Astrocyte of the spinal cord (primary cell): ENCODE measurements around the gene MMP26.

ENCODE experiments used
- DNase-seq: peaks from one replicate; pipeline ENCODE4 v3.0.0; 2011; ENCODE audit warnings: low read depth, low spot score
- H3K4me3 ChIP-seq: 2 replicates; pipeline ENCODE4 v1.5.1; 2011; ENCODE audit warnings: low read depth, mild to moderate bottlenecking, low read length, moderate library complexity
- CTCF ChIP-seq: IDR thresholded peaks from 2 replicates; pipeline ENCODE4 v1.5.1; 2012; ENCODE audit warnings: low read depth, mild to moderate bottlenecking, low read length, inconsistent platforms
- in situ Hi-C: cut with HindIII; loops from 2 replicates; pipeline ENCODE4 v1.10.0; 2017; ENCODE audit warnings: low sequenced_read_pairs

The MMP26 gene

GRCh38 chr11:4671741-4672140 is 32.8 kb upstream of the MMP26 start:
- H3K4me3 ChIP-seq: no peak overlapping the region
- no peak for DNase-seq
- in situ Hi-C loops: no loop called here
- TF ChIP-seq CTCF: no peak

- no peak for TF ChIP-seq CTCF
- no peak overlapping the region for H3K4me3 ChIP-seq
- in situ Hi-C loops: no loop called here
- no peak for DNase-seq
Observed at GRCh38 chr11:4672470-4672869, 32.1 kb upstream of the MMP26 start.

- no peak for DNase-seq
- no peak for TF ChIP-seq CTCF
- no peak overlapping the region for H3K4me3 ChIP-seq
- in situ Hi-C loops: no loop called here
Observed at GRCh38 chr11:4673781-4674180, 30.8 kb upstream of the MMP26 start.

GRCh38 chr11:4677948-4678347 is 26.6 kb upstream of the MMP26 start:
- no peak for DNase-seq
- H3K4me3 ChIP-seq: no peak overlapping the region
- in situ Hi-C loops: no loop called here
- no peak for TF ChIP-seq CTCF

- in situ Hi-C loops: no loop called here
Observed at GRCh38 chr11:4680341-4680740, 24.2 kb upstream of the MMP26 start.

GRCh38 chr11:4682623-4683419 is 21.8 kb upstream of the MMP26 start:
- DNase-seq: peak; percentile 27
- TF ChIP-seq CTCF: no peak
- in situ Hi-C loops: no loop called here
- no peak overlapping the region for H3K4me3 ChIP-seq

More at GRCh38 chr11:4680341-4680740, 24.2 kb upstream of the MMP26 start:
- DNase-seq: no peak
- no peak overlapping the region for H3K4me3 ChIP-seq
- TF ChIP-seq CTCF: no peak
